Bronchial epithelial cell (primary cell): ENCODE data around the gene TSFM. TPM values are rescaled to one million over a fixed set of nuclear protein-coding genes. Genes with fewer than 3 reads are reported as not detected.

Experiments
- DNase-seq: peaks from one replicate; pipeline ENCODE4 v3.0.0-alpha.2; 2010; ENCODE audit warnings: low read depth
- FAIRE-seq: peaks from 2 replicates; lab custom pipeline; 2011; peaks lifted over from hg19 to GRCh38; lab: Jason Lieb, UNC
- H3K27me3 ChIP-seq: 2 replicates; pipeline ENCODE4 v1.5.1; 2011; ENCODE audit warnings: low read length; ENCODE audit not compliant: control insufficient read depth, insufficient read depth
- H3K36me3 ChIP-seq: 2 replicates; pipeline ENCODE4 v1.5.1; 2011; ENCODE audit warnings: low read length; ENCODE audit not compliant: control insufficient read depth, insufficient read depth
- H3K4me3 ChIP-seq: 2 replicates; pipeline ENCODE4 v1.5.1; 2011; ENCODE audit warnings: mild to moderate bottlenecking, low read depth, low read length, control low read depth
- total RNA-seq: library from RNA; depleted of rRNA; stranded (reverse); fragments of >200 nt; gene quantifications from 2 replicates; pipeline ENCODE4 v1.2.1, GENCODE V29; 2014
- TF ChIP-seq, protein P1 (sequence below): IDR thresholded peaks from 2 replicates; pipeline ENCODE4 v1.5.1; 2011; ENCODE audit warnings: mild to moderate bottlenecking, moderate library complexity, low read length, control low read depth, inconsistent platforms; ENCODE audit not compliant: insufficient read depth, severe bottlenecking

The TSFM gene
- total RNA-seq, 1 donor from 2014 or later: 17.9 TPM

GRCh38 chr12:57759360-57759980 is 23.1 kb upstream of the TSFM start:
- TF ChIP-seq, protein P1, sequence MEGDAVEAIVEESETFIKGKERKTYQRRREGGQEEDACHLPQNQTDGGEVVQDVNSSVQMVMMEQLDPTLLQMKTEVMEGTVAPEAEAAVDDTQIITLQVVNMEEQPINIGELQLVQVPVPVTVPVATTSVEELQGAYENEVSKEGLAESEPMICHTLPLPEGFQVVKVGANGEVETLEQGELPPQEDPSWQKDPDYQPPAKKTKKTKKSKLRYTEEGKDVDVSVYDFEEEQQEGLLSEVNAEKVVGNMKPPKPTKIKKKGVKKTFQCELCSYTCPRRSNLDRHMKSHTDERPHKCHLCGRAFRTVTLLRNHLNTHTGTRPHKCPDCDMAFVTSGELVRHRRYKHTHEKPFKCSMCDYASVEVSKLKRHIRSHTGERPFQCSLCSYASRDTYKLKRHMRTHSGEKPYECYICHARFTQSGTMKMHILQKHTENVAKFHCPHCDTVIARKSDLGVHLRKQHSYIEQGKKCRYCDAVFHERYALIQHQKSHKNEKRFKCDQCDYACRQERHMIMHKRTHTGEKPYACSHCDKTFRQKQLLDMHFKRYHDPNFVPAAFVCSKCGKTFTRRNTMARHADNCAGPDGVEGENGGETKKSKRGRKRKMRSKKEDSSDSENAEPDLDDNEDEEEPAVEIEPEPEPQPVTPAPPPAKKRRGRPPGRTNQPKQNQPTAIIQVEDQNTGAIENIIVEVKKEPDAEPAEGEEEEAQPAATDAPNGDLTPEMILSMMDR: peak; percentile 67
- peak; percentile 59 for DNase-seq
- no peak for FAIRE-seq
- H3K36me3 ChIP-seq: peaks cover 2% of the 10 kb centered on the region
- H3K27me3 ChIP-seq: no peaks in the 10 kb centered on the region
- H3K4me3 ChIP-seq: no peak overlapping the region

GRCh38 chr12:57760347-57760982 is 22.1 kb upstream of the TSFM start:
- Histone ChIP-seq H3K27me3 (no peaks in the 10 kb centered on the region), H3K36me3 (peaks cover 2% of the 10 kb centered on the region), H3K4me3 (no peak overlapping the region)
- DNase-seq: no peak
- no peak for FAIRE-seq
- TF ChIP-seq, protein P1: no peak

- TF ChIP-seq, protein P1: no peak
- Histone ChIP-seq H3K27me3 (no peaks in the 10 kb centered on the region), H3K4me3 (no peak overlapping the region), H3K36me3 (peaks cover 2% of the 10 kb centered on the region)
- FAIRE-seq: peak; percentile 50
- DNase-seq: no peak
Observed at GRCh38 chr12:57761391-57761998, 21.1 kb upstream of the TSFM start.

- TF ChIP-seq, protein P1: no peak
- Histone ChIP-seq H3K36me3 (peaks cover 2% of the 10 kb centered on the region), H3K27me3 (no peaks in the 10 kb centered on the region), H3K4me3 (no peak overlapping the region)
- no peak for FAIRE-seq
- DNase-seq: no peak
Observed at GRCh38 chr12:57762463-57762862, 20.1 kb upstream of the TSFM start.

DNA sequence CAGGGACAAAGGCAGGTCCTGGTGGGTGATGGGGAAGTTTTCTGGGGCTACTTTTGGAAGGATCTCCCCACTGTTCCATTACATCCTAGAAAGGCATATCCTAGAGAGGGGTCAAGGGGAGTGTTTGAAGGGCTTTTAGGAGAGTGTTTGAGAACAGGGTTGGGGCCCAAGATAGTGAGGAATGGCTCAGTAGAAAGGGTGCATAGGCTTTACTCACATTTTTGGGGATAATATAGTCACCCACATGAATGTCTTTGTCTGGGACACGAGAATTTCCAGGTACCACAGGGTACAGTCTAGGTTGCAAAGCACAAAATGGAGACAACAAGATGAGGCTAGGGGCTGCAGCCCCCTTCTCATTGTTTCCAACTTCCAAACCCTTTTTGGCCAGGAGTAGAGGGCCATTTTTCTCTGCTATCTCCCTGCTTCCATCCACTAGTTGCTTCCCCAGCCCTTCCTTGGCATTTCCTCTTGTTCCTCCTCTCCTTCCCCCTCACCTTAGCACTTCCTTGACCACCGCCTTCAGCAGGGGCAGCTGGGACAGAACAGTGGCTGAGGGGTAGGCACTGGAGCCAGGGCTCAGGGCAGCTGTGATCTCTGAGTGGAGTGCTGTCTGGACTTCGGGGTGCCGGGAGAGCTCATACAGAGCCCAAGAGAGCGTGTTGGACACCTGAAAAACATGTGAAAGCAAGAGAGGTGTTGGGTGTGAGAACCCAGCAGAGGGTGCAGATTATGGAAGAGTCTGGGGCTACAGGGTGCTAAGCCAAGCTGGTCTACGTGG is 18.5 kb upstream of the TSFM start:
- no peak for FAIRE-seq
- TF ChIP-seq, protein P1: no peak
- Histone ChIP-seq H3K4me3 (no peak overlapping the region), H3K36me3 (no peaks in the 10 kb centered on the region), H3K27me3 (no peaks in the 10 kb centered on the region)
- DNase-seq: no peak
